ENCODE results near the gene PDPK1.

DNA sequence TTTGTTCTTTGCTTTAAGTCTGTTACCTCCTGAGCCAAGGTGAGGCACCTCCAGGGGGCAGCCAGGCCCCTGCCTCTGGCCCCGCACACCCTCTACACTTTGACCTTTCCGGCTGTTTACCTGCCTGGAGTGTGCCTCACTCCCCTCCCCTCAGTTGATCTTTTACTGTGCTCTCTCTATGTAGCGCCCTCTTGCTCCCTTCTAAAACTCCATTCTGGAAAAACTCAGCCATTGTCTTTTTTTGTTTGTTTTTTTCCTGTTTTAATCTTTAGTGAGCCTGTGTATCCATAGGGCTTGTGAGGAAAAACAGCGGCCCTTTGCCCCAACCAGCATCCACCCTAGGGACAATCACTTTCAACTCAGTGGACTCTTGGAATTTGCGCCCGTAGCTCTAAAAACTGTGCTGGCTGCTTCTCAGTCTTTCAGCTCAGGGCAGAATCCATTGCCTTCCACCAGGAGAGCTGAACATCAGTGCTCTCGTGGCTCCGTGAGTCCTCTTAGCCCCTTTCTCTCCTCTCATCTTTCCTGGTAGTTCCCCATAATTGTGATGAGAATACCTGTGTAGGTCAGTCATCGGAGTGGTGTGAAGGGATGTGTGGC, 13.4 kb upstream of the PDPK1 start:
- TF ChIP-seq, protein P1, sequence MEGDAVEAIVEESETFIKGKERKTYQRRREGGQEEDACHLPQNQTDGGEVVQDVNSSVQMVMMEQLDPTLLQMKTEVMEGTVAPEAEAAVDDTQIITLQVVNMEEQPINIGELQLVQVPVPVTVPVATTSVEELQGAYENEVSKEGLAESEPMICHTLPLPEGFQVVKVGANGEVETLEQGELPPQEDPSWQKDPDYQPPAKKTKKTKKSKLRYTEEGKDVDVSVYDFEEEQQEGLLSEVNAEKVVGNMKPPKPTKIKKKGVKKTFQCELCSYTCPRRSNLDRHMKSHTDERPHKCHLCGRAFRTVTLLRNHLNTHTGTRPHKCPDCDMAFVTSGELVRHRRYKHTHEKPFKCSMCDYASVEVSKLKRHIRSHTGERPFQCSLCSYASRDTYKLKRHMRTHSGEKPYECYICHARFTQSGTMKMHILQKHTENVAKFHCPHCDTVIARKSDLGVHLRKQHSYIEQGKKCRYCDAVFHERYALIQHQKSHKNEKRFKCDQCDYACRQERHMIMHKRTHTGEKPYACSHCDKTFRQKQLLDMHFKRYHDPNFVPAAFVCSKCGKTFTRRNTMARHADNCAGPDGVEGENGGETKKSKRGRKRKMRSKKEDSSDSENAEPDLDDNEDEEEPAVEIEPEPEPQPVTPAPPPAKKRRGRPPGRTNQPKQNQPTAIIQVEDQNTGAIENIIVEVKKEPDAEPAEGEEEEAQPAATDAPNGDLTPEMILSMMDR (IDR thresholded peaks at IDR 0.05 in 4 of 5, conservative IDR thresholded peaks at IDR 0.05 in 1 of 5) = no peak
- no peak for TF ChIP-seq POLR2A (IDR thresholded peaks at IDR 0.05)

Data from gastrocnemius medialis (tissue), 4 donors.